Smooth muscle cell (in vitro differentiated cells): Measurements from ENCODE around the gene SNTB2. TPM values are rescaled to one million over a fixed set of nuclear protein-coding genes. Genes with fewer than 3 reads are reported as not detected.

Experiments used
- DNase-seq: peaks from one replicate; lab custom pipeline; 2025; ENCODE audit not compliant: unreplicated experiment; lab: John Stamatoyannopoulos, UW
- H2AFZ ChIP-seq: fragments of 200-600 bp; sonication (generic); 2 replicates; pipeline ENCODE4 v1.6.0; 2016; ENCODE audit warnings: antibody characterized with exemption, low read depth, mild to moderate bottlenecking
- H3F3A ChIP-seq: fragments of 200-600 bp; sonication (generic); 2 replicates; pipeline ENCODE4 v1.6.0; 2017; ENCODE audit warnings: antibody characterized with exemption, low read depth
- H3K27ac ChIP-seq: fragments of 200-600 bp; sonication (generic); 2 replicates; pipeline ENCODE4 v1.5.1; 2016; ENCODE audit warnings: low read depth, mild to moderate bottlenecking
- H3K27me3 ChIP-seq: fragments of 200-600 bp; sonication (generic); 2 replicates; pipeline ENCODE4 v1.6.1; 2016; ENCODE audit warnings: low read depth, mild to moderate bottlenecking
- H3K36me3 ChIP-seq: fragments of 200-600 bp; sonication (generic); 2 replicates; pipeline ENCODE4 v1.5.1; 2016; ENCODE audit warnings: low read depth
- H3K4me1 ChIP-seq: fragments of 200-600 bp; sonication (generic); 2 replicates; pipeline ENCODE4 v1.5.1; 2016; ENCODE audit warnings: low read depth
- H3K4me2 ChIP-seq: fragments of 200-600 bp; sonication (generic); 2 replicates; pipeline ENCODE4 v1.6.0; 2016; ENCODE audit warnings: mild to moderate bottlenecking
- H3K4me3 ChIP-seq: fragments of 200-600 bp; sonication (generic); 2 replicates; pipeline ENCODE4 v1.5.1; 2016; ENCODE audit warnings: mild to moderate bottlenecking
- H3K79me2 ChIP-seq: fragments of 200-600 bp; sonication (generic); 2 replicates; pipeline ENCODE4 v1.6.0; 2016; ENCODE audit warnings: low read depth, mild to moderate bottlenecking
- H3K9ac ChIP-seq: fragments of 200-600 bp; sonication (generic); 2 replicates; pipeline ENCODE4 v1.6.0; 2016; ENCODE audit warnings: low read depth
- H3K9me3 ChIP-seq: fragments of 200-600 bp; sonication (generic); replicated peaks from 2 replicates; pipeline ENCODE4 v1.5.1; 2016; ENCODE audit warnings: low read depth
- H4K20me1 ChIP-seq: fragments of 200-600 bp; sonication (generic); 2 replicates; pipeline ENCODE4 v1.6.0; 2016; ENCODE audit warnings: low read depth
- WGBS: methylation state at CpG from one replicate; pipeline ENCODE4 v1.1.7; 2016; ENCODE audit warnings: low lambda C conversion rate; 5-methylcytosine and 5-hydroxymethylcytosine counted together
- polyA plus RNA-seq: library from polyadenylated mRNA; unstranded; fragments of >200 nt; fragmentation: Nextera tagmentation; extraction: Ambion mirVana; gene quantifications from 2 replicates; pipeline ENCODE4 v1.2.1, GENCODE V29; 2016
- total RNA-seq: library from RNA; depleted of rRNA; stranded (reverse); fragments of >200 nt; gene quantifications from 2 replicates; pipeline ENCODE4 v1.2.3, GENCODE V29; 2014
- TF ChIP-seq, protein P1 (sequence below): fragments of 200-600 bp; sonication (generic); IDR thresholded peaks from 2 replicates; pipeline ENCODE4 v1.5.1; 2017; ENCODE audit warnings: borderline replicate concordance, mild to moderate bottlenecking, antibody characterized with exemption; ENCODE audit not compliant: insufficient read depth, poor library complexity, severe bottlenecking

SNTB2 gene
- total and polyA plus RNA-seq, 2 experiments from 2014 or later: 17.1 to 25.9 TPM

DNA sequence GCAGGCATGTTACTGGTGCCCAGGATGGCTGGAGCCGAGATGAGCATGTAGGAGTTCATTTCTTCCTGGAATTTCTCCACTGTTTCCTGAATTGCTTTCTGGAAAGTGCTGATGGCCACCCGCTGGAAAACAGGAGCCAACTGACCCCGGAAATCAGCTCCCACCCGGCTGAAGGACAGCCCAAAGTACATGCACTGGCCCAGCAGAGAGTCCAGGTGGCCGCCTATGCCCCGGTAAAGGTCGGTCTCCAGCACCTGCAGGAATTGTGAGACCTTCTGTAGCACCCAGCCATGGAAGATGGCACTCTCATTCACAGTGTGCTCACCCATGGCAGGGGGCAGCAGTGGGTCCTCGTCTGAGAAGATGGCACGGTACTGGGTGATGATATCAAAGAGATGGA lies 147.7 kb downstream of the SNTB2 start:
- no peak for DNase-seq
- WGBS: 98% methylated on average over 9 of the region's 9 CpGs
- H2AFZ ChIP-seq: no peak overlapping the region
- no peak overlapping the region for H3K4me3 ChIP-seq
- H3K27me3 ChIP-seq: no peaks in the 10 kb centered on the region
- H4K20me1 ChIP-seq: no peaks in the 10 kb centered on the region
- no peak overlapping the region for H3K27ac ChIP-seq
- TF ChIP-seq, protein P1, sequence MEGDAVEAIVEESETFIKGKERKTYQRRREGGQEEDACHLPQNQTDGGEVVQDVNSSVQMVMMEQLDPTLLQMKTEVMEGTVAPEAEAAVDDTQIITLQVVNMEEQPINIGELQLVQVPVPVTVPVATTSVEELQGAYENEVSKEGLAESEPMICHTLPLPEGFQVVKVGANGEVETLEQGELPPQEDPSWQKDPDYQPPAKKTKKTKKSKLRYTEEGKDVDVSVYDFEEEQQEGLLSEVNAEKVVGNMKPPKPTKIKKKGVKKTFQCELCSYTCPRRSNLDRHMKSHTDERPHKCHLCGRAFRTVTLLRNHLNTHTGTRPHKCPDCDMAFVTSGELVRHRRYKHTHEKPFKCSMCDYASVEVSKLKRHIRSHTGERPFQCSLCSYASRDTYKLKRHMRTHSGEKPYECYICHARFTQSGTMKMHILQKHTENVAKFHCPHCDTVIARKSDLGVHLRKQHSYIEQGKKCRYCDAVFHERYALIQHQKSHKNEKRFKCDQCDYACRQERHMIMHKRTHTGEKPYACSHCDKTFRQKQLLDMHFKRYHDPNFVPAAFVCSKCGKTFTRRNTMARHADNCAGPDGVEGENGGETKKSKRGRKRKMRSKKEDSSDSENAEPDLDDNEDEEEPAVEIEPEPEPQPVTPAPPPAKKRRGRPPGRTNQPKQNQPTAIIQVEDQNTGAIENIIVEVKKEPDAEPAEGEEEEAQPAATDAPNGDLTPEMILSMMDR: no peak
- H3K4me1 ChIP-seq: peaks cover 9% of the 10 kb centered on the region
- H3K4me2 ChIP-seq: no peak overlapping the region
- H3K79me2 ChIP-seq: peaks cover 17% of the 10 kb centered on the region
- no peaks in the 10 kb centered on the region for H3K9me3 ChIP-seq
- no peaks in the 10 kb centered on the region for H3F3A ChIP-seq
- H3K9ac ChIP-seq: no peak overlapping the region
- H3K36me3 ChIP-seq: no peaks in the 10 kb centered on the region

DNA sequence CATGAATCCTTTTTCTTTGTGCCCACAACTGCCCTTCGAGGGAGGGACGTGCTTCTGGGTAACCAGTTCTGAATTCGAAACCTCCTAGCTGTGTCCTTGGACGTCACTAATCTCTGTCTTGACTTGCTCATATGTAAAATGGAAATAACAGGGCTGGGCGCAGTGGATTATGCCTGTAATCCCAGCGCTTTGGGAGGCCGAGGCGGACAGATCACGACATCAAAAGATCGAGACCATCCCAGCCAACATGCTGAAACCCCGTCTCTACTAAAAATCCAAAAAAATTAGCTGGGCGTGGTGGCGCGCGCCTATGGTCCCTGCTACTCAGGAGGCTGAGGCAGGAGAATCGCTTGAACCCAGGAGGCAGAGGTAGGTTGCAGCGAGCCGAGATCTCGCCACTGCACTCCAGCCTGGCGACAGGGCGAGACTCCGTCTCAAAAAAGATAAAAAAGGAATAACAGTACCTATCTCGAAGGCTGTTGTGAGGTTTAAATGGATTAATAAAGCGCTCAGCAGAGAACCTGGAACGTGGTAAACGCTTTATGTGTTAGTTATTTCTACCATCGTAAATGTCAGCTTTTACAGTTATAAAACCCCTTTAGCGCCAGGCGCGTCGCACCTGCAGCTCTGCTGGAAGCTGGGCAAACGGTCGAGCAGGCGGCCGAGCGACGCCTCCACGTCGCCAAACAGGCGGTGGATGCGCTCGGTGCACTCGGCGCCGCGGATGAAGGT lies 151.8 kb downstream of the SNTB2 start:
- TF ChIP-seq, protein P1: no peak
- H3F3A ChIP-seq: no peaks in the 10 kb centered on the region
- H3K4me2 ChIP-seq: peak overlapping the region; percentile 97
- peak overlapping the region; percentile 70 for H3K27ac ChIP-seq
- no peak for DNase-seq
- H3K79me2 ChIP-seq: peaks cover 33% of the 10 kb centered on the region
- H3K27me3 ChIP-seq: no peaks in the 10 kb centered on the region
- no peaks in the 10 kb centered on the region for H4K20me1 ChIP-seq
- H3K36me3 ChIP-seq: no peaks in the 10 kb centered on the region
- 26% methylated on average over 46 of the region's 46 CpGs for WGBS
- H3K4me1 ChIP-seq: peaks cover 17% of the 10 kb centered on the region
- no peaks in the 10 kb centered on the region for H3K9me3 ChIP-seq
- peak overlapping the region; percentile 83 for H3K4me3 ChIP-seq
- H3K9ac ChIP-seq: peak overlapping the region; percentile 82
- peak overlapping the region; percentile 78 for H2AFZ ChIP-seq

DNA sequence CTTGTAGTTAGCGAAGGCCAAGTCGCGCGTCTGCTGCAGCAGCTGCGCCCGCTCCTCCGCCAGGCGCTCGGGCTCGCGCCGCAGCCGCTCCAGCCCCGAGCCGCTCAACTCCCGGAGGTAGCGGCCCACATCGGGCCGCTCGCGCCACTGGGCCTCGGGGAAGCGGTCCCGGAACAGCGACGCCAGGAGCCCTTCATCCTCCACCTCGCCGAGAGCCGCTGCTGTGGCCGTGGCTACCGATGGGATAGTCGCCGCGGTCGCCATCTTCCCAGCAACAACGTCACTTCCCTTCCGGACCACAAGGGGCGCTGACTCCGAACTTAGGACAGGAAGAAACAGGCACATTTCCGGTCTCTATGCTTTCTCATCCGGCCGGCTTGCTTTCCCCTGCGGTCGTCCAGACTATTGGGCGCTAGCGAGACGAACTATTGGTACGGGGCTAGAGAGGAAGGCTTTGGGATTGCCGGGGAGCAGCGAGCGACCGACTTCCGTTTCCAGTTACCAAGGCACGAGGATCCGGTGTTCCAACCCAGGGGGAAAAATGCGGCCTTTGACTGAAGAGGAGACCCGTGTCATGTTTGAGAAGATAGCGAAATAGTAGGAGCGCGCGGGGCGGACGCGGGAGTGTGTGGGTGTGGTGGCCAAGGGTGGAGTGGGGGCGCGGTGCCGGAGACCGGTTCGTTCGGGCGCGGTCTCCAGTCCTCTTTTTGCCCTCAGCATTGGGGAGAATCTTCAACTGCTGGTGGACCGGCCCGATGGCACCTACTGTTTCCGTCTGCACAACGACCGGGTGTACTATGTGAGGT lies 152.5 kb downstream of the SNTB2 start, which contains the start of the genes COG8 and NIP7:
Gene COG8 (minus strand): TSS at position 276 of the 806 bp plus-strand sequence. CDS start 12 bp downstream, at position 264.
Gene NIP7 (plus strand): TSS at position 484 of the 806 bp plus-strand sequence. CDS start 58 bp downstream, at position 542.
- Histone ChIP-seq H3K9ac (peak within 1 kb of the TSS; percentile 82), H3F3A (no peaks in the 10 kb centered on the region), H3K27ac (peak within 1 kb of the TSS; percentile 70), H2AFZ (peak within 1 kb of the TSS; percentile 78), H3K4me2 (peak within 1 kb of the TSS; percentile 97), H3K4me1 (peaks cover 17% of the 10 kb centered on the region), H4K20me1 (no peaks in the 10 kb centered on the region), H3K27me3 (no peaks in the 10 kb centered on the region), H3K79me2 (peaks cover 33% of the 10 kb centered on the region), H3K4me3 (peak within 1 kb of the TSS; percentile 83), H3K9me3 (no peaks in the 10 kb centered on the region), H3K36me3 (no peaks in the 10 kb centered on the region)
- WGBS: 2% methylated on average over 69 of the region's 77 CpGs
- peak; percentile 73 for DNase-seq
- TF ChIP-seq, protein P1: peak; percentile 74
